HepG2 (cell line): ENCODE data around the gene LGR6.

Source experiments
- CTCF ChIP-seq: sonication (generic); formaldehyde crosslinking; IDR thresholded peaks from 2 replicates; pipeline ENCODE4 v1.5.0; 2020; ENCODE audit warnings: mild to moderate bottlenecking, missing genetic modification reagents, moderate library complexity
- FOXJ3 ChIP-seq: sonication (generic); formaldehyde crosslinking; IDR thresholded peaks from 2 replicates; pipeline ENCODE4 v1.4.0; 2020; ENCODE audit warnings: missing genetic modification reagents, mild to moderate bottlenecking, borderline replicate concordance
- MAX ChIP-seq: IDR thresholded peaks from 2 replicates; pipeline ENCODE4 v1.6.1; 2012; ENCODE audit warnings: inconsistent platforms
- MLLT10 ChIP-seq: sonication (generic); formaldehyde crosslinking; IDR thresholded peaks from 2 replicates; pipeline ENCODE4 v1.4.0; 2020; ENCODE audit warnings: missing genetic modification reagents
- MXD3 ChIP-seq: IDR thresholded peaks from 2 replicates; pipeline ENCODE4 v1.6.1; 2016; ENCODE audit warnings: mild to moderate bottlenecking, missing biosample characterization, missing genetic modification reagents
- NR0B2 ChIP-seq: sonication (generic); formaldehyde crosslinking; IDR thresholded peaks from 2 replicates; pipeline ENCODE4 v1.4.0; 2020; ENCODE audit warnings: mild to moderate bottlenecking, missing genetic modification reagents
- PHB2 ChIP-seq: fragments of 450-650 bp; IDR thresholded peaks from 2 replicates; pipeline ENCODE4 v1.6.1; 2018; ENCODE audit not compliant: partially characterized antibody
- RCOR2 ChIP-seq: IDR thresholded peaks from 2 replicates; pipeline ENCODE4 v1.6.1; 2016; ENCODE audit warnings: missing biosample characterization, missing genetic modification reagents
- TARDBP ChIP-seq: sonication (generic); formaldehyde crosslinking; IDR thresholded peaks from 2 replicates; pipeline ENCODE4 v1.8.0; 2022; ENCODE audit warnings: mild to moderate bottlenecking, missing genetic modification reagents
- ZBTB38 ChIP-seq: sonication (generic); formaldehyde crosslinking; IDR thresholded peaks from 2 replicates; pipeline ENCODE4 v1.5.1; 2020; ENCODE audit warnings: mild to moderate bottlenecking, missing genetic modification reagents
- ZFP37 ChIP-seq: sonication (generic); formaldehyde crosslinking; IDR thresholded peaks from 2 replicates; pipeline ENCODE4 v1.4.0; 2020; ENCODE audit warnings: missing genetic modification reagents, borderline replicate concordance
- ZNF563 ChIP-seq: sonication (generic); formaldehyde crosslinking; IDR thresholded peaks from 2 replicates; pipeline ENCODE4 v1.8.0; 2022; ENCODE audit warnings: mild to moderate bottlenecking, moderate library complexity, missing genetic modification reagents

- TF ChIP-seq MAX (no peak), FOXJ3 (CRISPR knock-in tag) (no peak), ZNF563 (no peak), RCOR2 (no peak), ZFP37 (CRISPR knock-in tag) (no peak), TARDBP (CRISPR knock-in tag) (no peak), PHB2 (no peak), CTCF (CRISPR knock-in tag) (no peak), MLLT10 (CRISPR knock-in tag) (no peak), ZBTB38 (CRISPR knock-in tag) (no peak), MXD3 (CRISPR knock-in tag) (no peak), NR0B2 (CRISPR knock-in tag) (no peak)
Observed at GRCh38 chr1:202187697-202188407, 5.7 kb upstream of the LGR6 start.
